Tibial nerve (tissue), 4 donors: ENCODE results near the gene CEACAM1. TPM values are rescaled to one million over a fixed set of nuclear protein-coding genes. Genes with fewer than 3 reads are reported as not detected.

Experiments
- DNase-seq, 2 donors: peaks; one replicate each; pipeline ENCODE4 v3.0.0-alpha.2; 2019; ENCODE audit warnings: low spot score in 2 of 2
- H3K27ac ChIP-seq, 4 donors: fragments of 200-600 bp; sonication (generic) in 3 of 4; one replicate each; pipeline ENCODE4 v1.5.1; 2017 to 2019; ENCODE audit warnings: mild to moderate bottlenecking in 1 of 4
- H3K27me3 ChIP-seq, 2 donors: fragments of 200-600 bp; sonication (generic) in 1 of 2; one replicate each; pipeline versions ENCODE4 v1.5.1 to v1.6.0; 2017 to 2019
- H3K36me3 ChIP-seq, 3 donors: fragments of 200-600 bp; sonication (generic); one replicate each; pipeline ENCODE4 v1.5.1; 2018 to 2019
- H3K4me1 ChIP-seq, 4 donors: fragments of 200-600 bp; sonication (generic) in 3 of 4; one replicate each; pipeline ENCODE4 v1.5.1; 2017 to 2019
- H3K4me3 ChIP-seq, 4 donors: fragments of 200-600 bp; sonication (generic) in 3 of 4; one replicate each; pipeline ENCODE4 v1.5.1; 2017 to 2019; ENCODE audit warnings: mild to moderate bottlenecking in 1 of 4, moderate library complexity in 1 of 4
- H3K9me3 ChIP-seq, 4 donors: fragments of 200-600 bp; sonication (generic) in 3 of 4; one replicate each; pipeline ENCODE4 v1.5.1; 2017 to 2019
- CTCF ChIP-seq, 5 experiments: fragments of 200-600 bp in 3 of 5; fragments of 450-650 bp in 2 of 5; sonication (generic) in 3 of 5; IDR thresholded peaks; one replicate each; pipeline ENCODE4 v1.5.1; 2016 to 2019; ENCODE audit warnings: antibody characterized with exemption in 5 of 5, mild to moderate bottlenecking in 3 of 5, moderate library complexity in 2 of 5
- EP300 ChIP-seq, 2 donors: sonication (generic); formaldehyde crosslinking; IDR thresholded peaks; one replicate each; pipeline ENCODE4 v1.6.1; 2017; ENCODE audit warnings: antibody characterized with exemption in 2 of 2, mild to moderate bottlenecking in 1 of 2
- POLR2A ChIP-seq, 2 donors: fragments of 450-650 bp; IDR thresholded peaks; one replicate each; pipeline ENCODE4 v1.6.1; 2017; ENCODE audit warnings: antibody characterized with exemption in 2 of 2, mild to moderate bottlenecking in 2 of 2, moderate library complexity in 2 of 2
- WGBS, 2 donors: methylation state at CpG; one replicate each; pipeline ENCODE4 v1.1.5; 2018; 5-methylcytosine and 5-hydroxymethylcytosine counted together
- total RNA-seq, 4 donors: library from RNA; depleted of rRNA; stranded (reverse); fragments of >200 nt; gene quantifications; one replicate each; pipeline ENCODE4 v1.1.0, GENCODE V29; 2016

CEACAM1 gene
- under 1 TPM in 1 of 4 donors, not detected in 3; 0.66 TPM for total RNA-seq

GRCh38 chr19:42528354-42529247, at the start of gene CEACAM1:
TSS of gene CEACAM1 (minus strand) at chr19:42528481. CDS start at chr19:42528374, 107 bp downstream.
- peaks cover 0 to 13% (median 6%) of the 10 kb centered on the region in 4 donors for H3K4me1 ChIP-seq

GRCh38 chr19:42577016-42577415, 48.7 kb upstream of the CEACAM1 start:
- 34 to 40% methylated on average over 1 of the region's 1 CpG for WGBS, 2 donors
- H3K4me3 ChIP-seq: no peak overlapping the region
- no peak for DNase-seq
- H3K36me3 ChIP-seq: no peaks in the 10 kb centered on the region
- H3K27me3 ChIP-seq: no peaks in the 10 kb centered on the region
- no peaks in the 10 kb centered on the region for H3K9me3 ChIP-seq
- TF ChIP-seq CTCF (IDR thresholded peaks at IDR 0.05) (no peak), EP300 (IDR thresholded peaks at IDR 0.05) (no peak), POLR2A (IDR thresholded peaks at IDR 0.05) (no peak)
- H3K4me1 ChIP-seq: no peaks in the 10 kb centered on the region
- H3K27ac ChIP-seq: no peak overlapping the region

More at GRCh38 chr19:42528354-42529247, at the start of gene CEACAM1:
- TF ChIP-seq POLR2A (IDR thresholded peaks at IDR 0.05): no peak
- no peak for TF ChIP-seq CTCF (IDR thresholded peaks at IDR 0.05)
- TF ChIP-seq EP300 (IDR thresholded peaks at IDR 0.05): no peak
- no peaks in the 10 kb centered on the region for H3K36me3 ChIP-seq
- no peaks in the 10 kb centered on the region for H3K27me3 ChIP-seq
- H3K4me3 ChIP-seq: peak within 1 kb of the TSS in 2 of 4 donors; percentile 10 to 26
- peak within 1 kb of the TSS in 1 of 4 donors; percentile 74 for H3K27ac ChIP-seq
- WGBS, 2 donors: 51 to 63% methylated on average over 7 of the region's 7 CpGs
- no peak for DNase-seq
- no peaks in the 10 kb centered on the region for H3K9me3 ChIP-seq

- Histone ChIP-seq H3K27ac (no peak overlapping the region), H3K4me1 (no peaks in the 10 kb centered on the region), H3K36me3 (no peaks in the 10 kb centered on the region), H3K4me3 (no peak overlapping the region), H3K27me3 (no peaks in the 10 kb centered on the region), H3K9me3 (no peaks in the 10 kb centered on the region)
- no peak for DNase-seq
- 71 to 78% methylated on average over 2 of the region's 2 CpGs for WGBS, 2 donors
- TF ChIP-seq EP300 (IDR thresholded peaks at IDR 0.05): no peak
Observed at GRCh38 chr19:42576241-42576640, 48.0 kb upstream of the CEACAM1 start.

- Histone ChIP-seq H3K4me1 (no peaks in the 10 kb centered on the region), H3K36me3 (no peaks in the 10 kb centered on the region), H3K27ac (no peak overlapping the region), H3K4me3 (no peak overlapping the region), H3K9me3 (no peaks in the 10 kb centered on the region), H3K27me3 (no peaks in the 10 kb centered on the region)
- TF ChIP-seq EP300 (IDR thresholded peaks at IDR 0.05) (no peak), POLR2A (IDR thresholded peaks at IDR 0.05) (no peak), CTCF (IDR thresholded peaks at IDR 0.05) (no peak)
- DNase-seq: no peak
- WGBS, 2 donors: 41 to 50% methylated on average over 1 of the region's 1 CpG
Observed at GRCh38 chr19:42573642-42574041, 45.4 kb upstream of the CEACAM1 start.

- Histone ChIP-seq H3K27me3 (no peaks in the 10 kb centered on the region), H3K9me3 (no peaks in the 10 kb centered on the region), H3K27ac (no peak overlapping the region), H3K4me3 (no peak overlapping the region), H3K4me1 (peaks cover 0 to 4% (median 0%) of the 10 kb centered on the region in 4 donors), H3K36me3 (no peaks in the 10 kb centered on the region)
- no peak for DNase-seq
- 59 to 61% methylated on average over 2 of the region's 2 CpGs for WGBS, 2 donors
- TF ChIP-seq POLR2A (IDR thresholded peaks at IDR 0.05) (no peak), EP300 (IDR thresholded peaks at IDR 0.05) (no peak), CTCF (IDR thresholded peaks at IDR 0.05) (no peak)
Observed at GRCh38 chr19:42571116-42571515, 42.8 kb upstream of the CEACAM1 start.
